NCI-H2227 (cell line): ENCODE measurements around the gene PREB.
A peak's percentile ranks its signal among the peaks of the same experiment; 100 is the strongest.
"Not testable (repeated sequence)": the region's sequence is repeated elsewhere in the genome, so short reads cannot be mapped to it uniquely, and the experiment has no call there.

Experiments
- DNase-seq: peaks from one replicate; lab custom pipeline; 2025; ENCODE audit not compliant: unreplicated experiment; lab: John Stamatoyannopoulos, UW

PREB gene

GRCh38 chr2:27133905-27134780, at the start of gene PREB:
TSS of gene PREB (minus strand) at chr2:27134636. CDS start at chr2:27134421, 215 bp downstream.
- DNase-seq, result peak; percentile 99

GRCh38 chr2:27184115-27184514, 49.7 kb upstream of the PREB start:
- no peak for DNase-seq

GRCh38 chr2:27182346-27182745, 47.9 kb upstream of the PREB start:
- DNase-seq, result no peak

- DNase-seq, result no peak
Observed at GRCh38 chr2:27179344-27180000, 45.0 kb upstream of the PREB start.

GRCh38 chr2:27178469-27178868, 44.0 kb upstream of the PREB start:
- DNase-seq, result no peak

- DNase-seq, result no peak
Observed at GRCh38 chr2:27177441-27178351, 43.3 kb upstream of the PREB start.

GRCh38 chr2:27175781-27176180, 41.3 kb upstream of the PREB start:
- not testable (repeated sequence) for DNase-seq

GRCh38 chr2:27175330-27175729, 40.9 kb upstream of the PREB start:
- no peak for DNase-seq

GRCh38 chr2:27174638-27175037, 40.2 kb upstream of the PREB start:
- DNase-seq, result peak; percentile 13

GRCh38 chr2:27171351-27171848, 37.0 kb upstream of the PREB start:
- DNase-seq, result no peak

GRCh38 chr2:27170581-27171337, 36.3 kb upstream of the PREB start:
- DNase-seq, result no peak

GRCh38 chr2:27164960-27165763, 30.7 kb upstream of the PREB start:
- no peak for DNase-seq

- DNase-seq, result no peak
Observed at GRCh38 chr2:27162151-27163121, 28.0 kb upstream of the PREB start.

GRCh38 chr2:27160191-27160590, 25.8 kb upstream of the PREB start:
- no peak for DNase-seq

- DNase-seq, result no peak
Observed at GRCh38 chr2:27159271-27159670, 24.8 kb upstream of the PREB start.

GRCh38 chr2:27158468-27158867, 24.0 kb upstream of the PREB start:
- no peak for DNase-seq

- DNase-seq, result no peak
Observed at GRCh38 chr2:27155069-27155520, 20.7 kb upstream of the PREB start.

- no peak for DNase-seq
Observed at GRCh38 chr2:27154488-27154887, 20.1 kb upstream of the PREB start.
